HL-60 (cell line): ENCODE measurements around the gene PCSK5.

Source experiments
- DNase-seq, 2 experiments: peaks; one replicate each; pipeline ENCODE4 v3.0.0-alpha.2; 2010 to 2020; ENCODE audit warnings: low read depth in 1 of 2, low spot score in 1 of 2
- H3K27ac ChIP-seq: fragments of 250-450 bp; sonication (Bioruptor Pico); replicated peaks from 2 replicates; pipeline ENCODE4 v1.5.1; 2020; ENCODE audit warnings: mild to moderate bottlenecking, moderate library complexity
- H3K27me3 ChIP-seq: fragments of 250-450 bp; sonication (Bioruptor Pico); 2 replicates; pipeline ENCODE4 v1.5.1; 2021; ENCODE audit warnings: mild to moderate bottlenecking, moderate library complexity; ENCODE audit not compliant: insufficient read depth, poor library complexity, severe bottlenecking
- H3K4me3 ChIP-seq: replicated peaks from 2 replicates; pipeline ENCODE4 v1.5.1; 2011; ENCODE audit warnings: mild to moderate bottlenecking, control low read depth, low read length; ENCODE audit not compliant: insufficient read depth
- CTCF ChIP-seq: IDR thresholded peaks from one replicate; pipeline ENCODE4 v1.5.1; 2011; ENCODE audit warnings: low read length, control low read depth, inconsistent platforms; ENCODE audit not compliant: insufficient read depth
- GABPA ChIP-seq: IDR thresholded peaks from 2 replicates; pipeline ENCODE4 v1.6.1; 2012; ENCODE audit warnings: low read depth
- POLR2AphosphoS5 ChIP-seq: IDR thresholded peaks from 2 replicates; pipeline ENCODE4 v1.6.1; 2012; ENCODE audit warnings: low read depth
- REST ChIP-seq: IDR thresholded peaks from 2 replicates; pipeline ENCODE4 v1.6.1; 2012; ENCODE audit warnings: low read depth; ENCODE audit not compliant: insufficient replicate concordance
- SPI1 ChIP-seq: IDR thresholded peaks from 2 replicates; pipeline ENCODE4 v1.6.1; 2012; ENCODE audit warnings: low read depth, mild to moderate bottlenecking, borderline replicate concordance

Gene PCSK5

GRCh38 chr9:75885652-75886051 is 4.8 kb upstream of the PCSK5 start:
- Histone ChIP-seq H3K4me3 (no peak overlapping the region), H3K27me3 (no peaks in the 10 kb centered on the region), H3K27ac (no peak overlapping the region)
- TF ChIP-seq POLR2AphosphoS5 = no peak
- no peak for TF ChIP-seq SPI1
- TF ChIP-seq REST = no peak
- DNase-seq = no peak

- no peak overlapping the region for H3K27ac ChIP-seq
- peak overlapping the region; percentile 56 for H3K4me3 ChIP-seq
- peak; percentile 9; the same call in 1 of the 2 replicates for TF ChIP-seq SPI1
- no peak for TF ChIP-seq REST
- DNase-seq = peak in 1 of 2 experiments; percentile 15
- peaks cover 23% of the 10 kb centered on the region for H3K27me3 ChIP-seq
Observed at GRCh38 chr9:75889577-75889976, 896 bp upstream of the PCSK5 start.

- H3K27ac ChIP-seq = no peak overlapping the region
- peak overlapping the region; percentile 56 for H3K4me3 ChIP-seq
- TF ChIP-seq SPI1 (no peak), GABPA (no peak), POLR2AphosphoS5 (no peak), REST (no peak), CTCF (no peak)
- DNase-seq = peak in 1 of 2 experiments; percentile 18
- peaks cover 23% of the 10 kb centered on the region for H3K27me3 ChIP-seq
Observed at GRCh38 chr9:75889977-75890471, 449 bp upstream of the PCSK5 start.

GRCh38 chr9:75891277-75891741 is 836 bp downstream of the PCSK5 start:
- Histone ChIP-seq H3K27me3 (peaks cover 23% of the 10 kb centered on the region), H3K27ac (no peak overlapping the region), H3K4me3 (peak overlapping the region; percentile 56)
- DNase-seq = no peak
- TF ChIP-seq REST = no peak
